ENCODE measurements around the gene RPTOR.

The RPTOR gene

DNA sequence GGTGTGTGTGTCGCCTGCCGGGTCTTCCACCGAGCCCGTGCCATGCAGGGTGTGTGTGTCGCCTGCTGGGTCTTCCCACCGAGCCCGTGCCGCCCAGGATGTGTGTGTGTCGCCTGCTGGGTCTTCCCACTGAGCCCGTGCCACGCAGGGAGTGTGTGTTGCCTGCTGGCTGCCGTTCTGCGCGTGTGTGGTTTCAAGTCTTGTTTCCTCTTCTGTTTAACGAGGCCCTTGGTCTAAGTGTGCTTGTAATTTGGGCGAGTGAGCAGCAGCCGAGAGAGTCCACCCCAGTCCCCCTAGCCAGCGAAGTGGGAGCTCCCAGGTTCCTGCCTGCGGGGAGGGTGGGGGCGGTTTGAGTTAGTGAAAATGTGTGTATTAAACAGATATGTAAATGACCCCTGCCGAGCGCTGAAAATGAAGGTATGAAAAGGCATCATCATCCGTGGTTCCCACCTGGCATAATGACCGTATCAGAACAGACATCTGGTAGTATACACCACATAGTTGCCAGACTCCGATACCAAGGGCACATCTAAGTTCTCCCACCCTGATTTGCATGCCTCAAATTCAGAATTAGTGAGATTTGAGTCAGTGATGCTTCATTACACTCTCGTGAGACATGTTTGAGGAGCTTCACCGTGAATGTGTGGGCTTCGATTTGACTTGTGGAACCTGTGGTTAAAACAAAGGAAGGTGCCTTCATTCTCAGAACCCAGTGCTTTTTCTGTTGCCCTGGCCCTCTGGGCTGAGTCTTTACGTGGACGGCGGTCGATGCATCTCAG, 332.5 kb downstream of the RPTOR start:
- H3K79me1 ChIP-seq (ENCODE audit: low read length) = no peaks in the 10 kb centered on the region
- H3K9ac ChIP-seq (ENCODE audit: low read length) = no peak overlapping the region
- H2BK5ac ChIP-seq (ENCODE audit: low read length) = no peak overlapping the region
- H3K4ac ChIP-seq (ENCODE audit: low read depth, low read length) = no peak overlapping the region
- H4K8ac ChIP-seq (ENCODE audit: low read depth, low read length) = no peak overlapping the region
- H3K56ac ChIP-seq (ENCODE audit: low read length) = no peak overlapping the region
- no peak overlapping the region for H3K27ac ChIP-seq (ENCODE audit: low read depth, low read length)
- no peak overlapping the region for H3K23ac ChIP-seq (ENCODE audit: low read length)
- no CpG with 5 or more reads among the region's 32 CpGs for WGBS (ENCODE audit: extremely low coverage, insufficient coverage, low lambda C conversion rate)
- H2AK5ac ChIP-seq (ENCODE audit: low read length) = no peak overlapping the region
- H2BK120ac ChIP-seq (ENCODE audit: low read depth, low read length) = no peak overlapping the region
- peaks cover 3% of the 10 kb centered on the region for H3K4me1 ChIP-seq (ENCODE audit: control insufficient read depth, low read depth, low read length)
- DNase-seq = no peak
- no peak overlapping the region for H3K18ac ChIP-seq (ENCODE audit: low read length)
- H3K27me3 ChIP-seq (ENCODE audit: insufficient read depth, low read length, poor library complexity) = no peaks in the 10 kb centered on the region
- H3K36me3 ChIP-seq (ENCODE audit: control insufficient read depth, insufficient read depth, low read length) = no peaks in the 10 kb centered on the region
- no peak overlapping the region for H4K5ac ChIP-seq (ENCODE audit: low read length)
- H2BK15ac ChIP-seq (replicated peaks; ENCODE audit: low read depth) = no peak overlapping the region
- H3K4me2 ChIP-seq (ENCODE audit: low read length) = no peak overlapping the region
- H3K79me2 ChIP-seq (ENCODE audit: control insufficient read depth, insufficient read depth, low read length) = no peaks in the 10 kb centered on the region
- no peak overlapping the region for H3K4me3 ChIP-seq (ENCODE audit: low read length)

DNA sequence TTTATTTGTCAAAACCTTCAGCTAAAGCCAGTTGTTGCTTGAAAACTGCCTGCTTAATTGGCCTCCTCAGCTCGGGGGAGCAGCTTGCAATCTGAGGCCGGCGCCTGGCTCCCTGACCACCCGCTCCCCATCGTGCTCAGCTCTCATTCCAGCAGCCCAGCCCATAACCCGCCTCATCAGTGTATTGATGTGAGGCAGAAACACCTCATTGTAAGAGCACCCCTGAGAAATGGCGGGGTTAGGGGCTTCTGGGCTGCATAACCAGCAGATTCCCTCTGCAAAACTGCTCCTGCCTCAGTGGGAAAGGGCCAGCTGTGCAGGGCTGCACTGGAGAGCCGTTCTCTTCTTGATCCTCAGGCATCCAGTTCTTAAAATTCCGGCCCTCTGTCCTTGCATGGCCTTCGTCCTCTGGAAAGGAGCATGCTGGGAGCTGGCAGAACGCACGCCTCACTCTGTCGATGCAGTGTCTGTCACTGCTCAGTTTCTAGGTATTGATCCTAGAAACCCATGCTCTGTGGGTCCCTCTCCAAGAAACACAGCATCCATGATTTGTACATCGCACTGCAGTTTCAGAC, 333.2 kb downstream of the RPTOR start:
- Histone ChIP-seq H2BK5ac (ENCODE audit: low read length) (no peak overlapping the region), H3K4me2 (ENCODE audit: low read length) (no peak overlapping the region), H3K79me1 (ENCODE audit: low read length) (no peaks in the 10 kb centered on the region), H3K79me2 (ENCODE audit: control insufficient read depth, insufficient read depth, low read length) (no peaks in the 10 kb centered on the region), H3K18ac (ENCODE audit: low read length) (no peak overlapping the region), H2AK5ac (ENCODE audit: low read length) (no peak overlapping the region), H3K56ac (ENCODE audit: low read length) (no peak overlapping the region), H3K4ac (ENCODE audit: low read depth, low read length) (no peak overlapping the region), H4K8ac (ENCODE audit: low read depth, low read length) (no peak overlapping the region), H4K5ac (ENCODE audit: low read length) (no peak overlapping the region), H3K23ac (ENCODE audit: low read length) (no peak overlapping the region), H3K4me3 (ENCODE audit: low read length) (no peak overlapping the region), H2BK15ac (replicated peaks; ENCODE audit: low read depth) (no peak overlapping the region), H3K27me3 (ENCODE audit: insufficient read depth, low read length, poor library complexity) (no peaks in the 10 kb centered on the region), H2BK120ac (ENCODE audit: low read depth, low read length) (no peak overlapping the region), H3K36me3 (ENCODE audit: control insufficient read depth, insufficient read depth, low read length) (no peaks in the 10 kb centered on the region), H3K27ac (ENCODE audit: low read depth, low read length) (no peak overlapping the region), H3K9ac (ENCODE audit: low read length) (no peak overlapping the region), H3K4me1 (ENCODE audit: control insufficient read depth, low read depth, low read length) (peaks cover 3% of the 10 kb centered on the region)
- no peak for DNase-seq
- WGBS (ENCODE audit: extremely low coverage, insufficient coverage, low lambda C conversion rate) = no CpG with 5 or more reads among the region's 14 CpGs

DNA sequence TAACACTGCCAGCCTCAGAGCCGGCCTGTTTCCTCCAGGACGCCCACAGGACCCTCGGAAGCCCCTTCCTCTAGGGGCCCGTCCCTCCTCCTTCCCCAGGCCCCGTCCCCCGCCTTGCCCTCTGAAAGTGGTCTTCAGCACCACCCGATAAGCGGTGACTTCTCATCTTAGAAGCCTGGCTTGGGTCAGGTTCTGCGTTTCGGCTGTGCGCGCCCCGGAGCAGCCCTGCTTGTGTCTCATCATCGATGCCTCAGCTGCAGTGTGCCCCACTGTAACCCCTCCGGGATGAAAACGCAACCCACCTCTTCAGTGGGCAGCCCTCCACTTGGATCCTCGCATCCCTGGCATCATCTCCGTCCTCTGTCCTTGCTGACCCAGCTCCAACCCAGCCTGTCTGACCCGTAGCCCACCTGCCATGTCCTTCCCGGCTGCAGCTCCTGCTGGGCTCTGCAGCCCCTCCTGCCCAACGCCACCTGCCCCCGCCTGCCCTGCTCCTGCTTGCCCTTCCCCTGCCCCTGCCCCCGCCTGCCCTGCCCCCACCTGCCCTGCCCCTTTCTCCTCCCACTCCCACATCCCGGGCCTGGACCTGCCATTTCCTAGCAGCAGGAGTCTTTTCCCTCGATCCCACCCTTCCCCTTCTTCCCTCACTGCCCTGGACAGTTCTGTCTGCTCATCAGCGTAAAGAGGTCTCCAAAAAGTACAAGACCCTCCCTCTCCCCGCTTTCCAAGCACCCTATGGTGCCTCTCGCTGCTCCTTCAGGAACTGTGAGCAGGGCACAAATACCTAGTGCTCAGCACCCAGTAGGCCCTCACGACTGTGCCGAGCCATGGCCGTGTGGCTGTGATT, 334.5 kb downstream of the RPTOR start:
- no peaks in the 10 kb centered on the region for H3K79me1 ChIP-seq (ENCODE audit: low read length)

DNA sequence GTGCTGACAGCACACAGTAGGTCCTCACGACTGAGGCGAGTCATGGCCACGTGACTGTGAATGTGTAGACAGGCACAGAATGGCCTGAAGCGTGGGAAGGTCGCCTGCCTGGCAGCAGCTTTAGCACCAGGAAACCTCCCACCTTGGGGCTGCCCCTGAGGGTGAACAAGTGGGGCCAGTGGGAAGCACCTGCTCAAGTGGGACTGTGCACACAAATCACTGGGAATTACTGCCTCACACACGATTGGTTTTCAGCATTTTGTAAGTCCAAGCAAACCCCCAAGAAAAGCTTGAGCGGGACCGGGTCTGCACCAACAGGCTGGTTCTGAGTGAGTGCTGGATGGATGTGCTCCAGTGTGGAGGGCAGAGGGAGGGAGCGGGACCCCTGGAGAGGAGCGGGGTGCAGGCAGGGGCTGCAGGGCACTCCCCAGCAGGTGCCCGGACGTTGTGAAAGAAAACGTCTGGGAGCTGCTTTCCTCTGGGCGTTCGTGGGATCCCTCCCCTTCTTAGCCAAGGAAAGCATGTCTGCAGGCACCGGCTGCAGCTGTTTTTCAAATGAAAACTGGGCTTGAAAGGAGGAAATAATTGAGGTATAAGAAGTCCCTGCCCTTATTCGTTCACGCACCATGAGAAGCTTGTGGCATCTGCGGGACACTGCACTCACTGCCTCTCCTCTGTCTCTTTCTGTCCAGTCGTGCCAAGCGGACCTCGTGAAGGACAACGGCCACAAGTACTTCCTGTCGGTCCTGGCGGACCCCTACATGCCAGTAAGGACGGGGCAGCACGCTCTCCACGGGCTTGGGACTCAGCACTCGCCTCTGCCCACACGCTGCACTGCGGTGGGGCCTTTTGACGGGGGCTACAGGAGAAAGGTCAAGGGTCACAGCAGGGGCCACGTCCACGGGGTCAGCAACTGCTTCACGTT, 335.3 kb downstream of the RPTOR start:
- H3K4me3 ChIP-seq (ENCODE audit: low read length) = no peak overlapping the region
- no peak overlapping the region for H3K56ac ChIP-seq (ENCODE audit: low read length)
- H4K8ac ChIP-seq (ENCODE audit: low read depth, low read length) = no peak overlapping the region
- no peaks in the 10 kb centered on the region for H3K79me1 ChIP-seq (ENCODE audit: low read length)
- H2BK5ac ChIP-seq (ENCODE audit: low read length) = no peak overlapping the region
- H4K5ac ChIP-seq (ENCODE audit: low read length) = no peak overlapping the region
- H3K18ac ChIP-seq (ENCODE audit: low read length) = no peak overlapping the region
- no peak overlapping the region for H3K27ac ChIP-seq (ENCODE audit: low read depth, low read length)
- no peak overlapping the region for H2BK15ac ChIP-seq (replicated peaks; ENCODE audit: low read depth)
- no peak overlapping the region for H2BK120ac ChIP-seq (ENCODE audit: low read depth, low read length)
- no CpG with 5 or more reads among the region's 35 CpGs for WGBS (ENCODE audit: extremely low coverage, insufficient coverage, low lambda C conversion rate)
- no peaks in the 10 kb centered on the region for H3K27me3 ChIP-seq (ENCODE audit: insufficient read depth, low read length, poor library complexity)
- DNase-seq = no peak
- no peaks in the 10 kb centered on the region for H3K79me2 ChIP-seq (ENCODE audit: control insufficient read depth, insufficient read depth, low read length)
- no peak overlapping the region for H3K23ac ChIP-seq (ENCODE audit: low read length)
- H3K4me2 ChIP-seq (ENCODE audit: low read length) = no peak overlapping the region
- no peak overlapping the region for H3K4ac ChIP-seq (ENCODE audit: low read depth, low read length)
- H3K4me1 ChIP-seq (ENCODE audit: control insufficient read depth, low read depth, low read length) = no peaks in the 10 kb centered on the region
- H2AK5ac ChIP-seq (ENCODE audit: low read length) = no peak overlapping the region
- no peaks in the 10 kb centered on the region for H3K36me3 ChIP-seq (ENCODE audit: control insufficient read depth, insufficient read depth, low read length)
- no peak overlapping the region for H3K9ac ChIP-seq (ENCODE audit: low read length)

More for the DNA sequence above, 334.5 kb downstream of the RPTOR start:
- Histone ChIP-seq H3K4me2 (ENCODE audit: low read length) (no peak overlapping the region), H2BK120ac (ENCODE audit: low read depth, low read length) (no peak overlapping the region), H4K8ac (ENCODE audit: low read depth, low read length) (no peak overlapping the region), H3K56ac (ENCODE audit: low read length) (no peak overlapping the region), H3K18ac (ENCODE audit: low read length) (no peak overlapping the region), H3K4me1 (ENCODE audit: control insufficient read depth, low read depth, low read length) (no peaks in the 10 kb centered on the region), H2BK5ac (ENCODE audit: low read length) (no peak overlapping the region), H3K9ac (ENCODE audit: low read length) (no peak overlapping the region), H3K36me3 (ENCODE audit: control insufficient read depth, insufficient read depth, low read length) (no peaks in the 10 kb centered on the region), H4K5ac (ENCODE audit: low read length) (no peak overlapping the region), H3K27ac (ENCODE audit: low read depth, low read length) (no peak overlapping the region), H3K27me3 (ENCODE audit: insufficient read depth, low read length, poor library complexity) (no peaks in the 10 kb centered on the region), H3K79me2 (ENCODE audit: control insufficient read depth, insufficient read depth, low read length) (no peaks in the 10 kb centered on the region), H2BK15ac (replicated peaks; ENCODE audit: low read depth) (no peak overlapping the region), H3K4me3 (ENCODE audit: low read length) (no peak overlapping the region), H3K4ac (ENCODE audit: low read depth, low read length) (no peak overlapping the region), H3K23ac (ENCODE audit: low read length) (no peak overlapping the region), H2AK5ac (ENCODE audit: low read length) (no peak overlapping the region)
- DNase-seq = no peak
- WGBS (ENCODE audit: extremely low coverage, insufficient coverage, low lambda C conversion rate) = no CpG with 5 or more reads among the region's 31 CpGs

DNA sequence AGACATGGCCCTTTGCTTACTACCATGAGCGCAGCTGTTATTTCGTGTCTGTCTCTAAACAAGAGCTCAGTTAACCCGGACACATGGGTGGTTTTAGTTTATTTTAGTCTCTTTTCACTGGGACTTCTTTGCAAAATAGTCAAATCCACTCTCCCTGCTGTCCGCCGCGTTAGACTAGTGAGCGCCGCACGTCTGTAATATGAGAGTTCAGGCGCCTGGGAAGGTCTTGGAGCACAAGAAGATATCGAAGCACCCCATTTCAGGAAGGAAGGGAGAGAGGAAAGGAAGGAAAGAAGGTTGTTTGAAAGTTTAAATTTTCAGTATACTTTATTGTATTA, 336.0 kb downstream of the RPTOR start:
- no peak overlapping the region for H3K27ac ChIP-seq (ENCODE audit: low read depth, low read length)
- H3K9ac ChIP-seq (ENCODE audit: low read length) = no peak overlapping the region
- no peaks in the 10 kb centered on the region for H3K27me3 ChIP-seq (ENCODE audit: insufficient read depth, low read length, poor library complexity)
- no peak overlapping the region for H4K5ac ChIP-seq (ENCODE audit: low read length)
- no peak overlapping the region for H3K18ac ChIP-seq (ENCODE audit: low read length)
- no peak overlapping the region for H3K56ac ChIP-seq (ENCODE audit: low read length)
- no CpG with 5 or more reads among the region's 11 CpGs for WGBS (ENCODE audit: extremely low coverage, insufficient coverage, low lambda C conversion rate)
- H3K23ac ChIP-seq (ENCODE audit: low read length) = no peak overlapping the region
- H3K4me3 ChIP-seq (ENCODE audit: low read length) = no peak overlapping the region
- no peak overlapping the region for H4K8ac ChIP-seq (ENCODE audit: low read depth, low read length)
- no peak overlapping the region for H2BK5ac ChIP-seq (ENCODE audit: low read length)
- no peak overlapping the region for H3K4me2 ChIP-seq (ENCODE audit: low read length)
- no peak overlapping the region for H3K4ac ChIP-seq (ENCODE audit: low read depth, low read length)
- no peaks in the 10 kb centered on the region for H3K4me1 ChIP-seq (ENCODE audit: control insufficient read depth, low read depth, low read length)
- H2BK15ac ChIP-seq (replicated peaks; ENCODE audit: low read depth) = no peak overlapping the region
- no peak overlapping the region for H2BK120ac ChIP-seq (ENCODE audit: low read depth, low read length)
- DNase-seq = no peak
- H3K79me2 ChIP-seq (ENCODE audit: control insufficient read depth, insufficient read depth, low read length) = no peaks in the 10 kb centered on the region
- no peaks in the 10 kb centered on the region for H3K79me1 ChIP-seq (ENCODE audit: low read length)
- H3K36me3 ChIP-seq (ENCODE audit: control insufficient read depth, insufficient read depth, low read length) = no peaks in the 10 kb centered on the region
- H2AK5ac ChIP-seq (ENCODE audit: low read length) = no peak overlapping the region

Data from mesendoderm (in vitro differentiated cells).